SK-N-SH (cell line): ENCODE data around the gene CHST15.

Source experiments
- RAD21 ChIP-seq: IDR thresholded peaks from 2 replicates; pipeline ENCODE4 v1.6.1; 2012; ENCODE audit warnings: mild to moderate bottlenecking, low read length
- SMC3 ChIP-seq: IDR thresholded peaks from 2 replicates; pipeline ENCODE4 v1.6.1; 2012; ENCODE audit warnings: low read depth, low read length, improper control_type of control experiment
- TF ChIP-seq, protein P1 (sequence below): fragments of 200-600 bp; sonication (generic); IDR thresholded peaks from 2 replicates; pipeline ENCODE4 v1.6.1; 2017; ENCODE audit warnings: antibody characterized with exemption, mild to moderate bottlenecking, moderate library complexity

GRCh38 chr10:124035306-124035927, 58.0 kb downstream of the CHST15 start:
- TF ChIP-seq RAD21 (no peak), SMC3 (no peak)
- TF ChIP-seq, protein P1, sequence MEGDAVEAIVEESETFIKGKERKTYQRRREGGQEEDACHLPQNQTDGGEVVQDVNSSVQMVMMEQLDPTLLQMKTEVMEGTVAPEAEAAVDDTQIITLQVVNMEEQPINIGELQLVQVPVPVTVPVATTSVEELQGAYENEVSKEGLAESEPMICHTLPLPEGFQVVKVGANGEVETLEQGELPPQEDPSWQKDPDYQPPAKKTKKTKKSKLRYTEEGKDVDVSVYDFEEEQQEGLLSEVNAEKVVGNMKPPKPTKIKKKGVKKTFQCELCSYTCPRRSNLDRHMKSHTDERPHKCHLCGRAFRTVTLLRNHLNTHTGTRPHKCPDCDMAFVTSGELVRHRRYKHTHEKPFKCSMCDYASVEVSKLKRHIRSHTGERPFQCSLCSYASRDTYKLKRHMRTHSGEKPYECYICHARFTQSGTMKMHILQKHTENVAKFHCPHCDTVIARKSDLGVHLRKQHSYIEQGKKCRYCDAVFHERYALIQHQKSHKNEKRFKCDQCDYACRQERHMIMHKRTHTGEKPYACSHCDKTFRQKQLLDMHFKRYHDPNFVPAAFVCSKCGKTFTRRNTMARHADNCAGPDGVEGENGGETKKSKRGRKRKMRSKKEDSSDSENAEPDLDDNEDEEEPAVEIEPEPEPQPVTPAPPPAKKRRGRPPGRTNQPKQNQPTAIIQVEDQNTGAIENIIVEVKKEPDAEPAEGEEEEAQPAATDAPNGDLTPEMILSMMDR: no peak
